ENCODE data around the gene KDR.

GRCh38 chr4:55103224-55103623, 22.2 kb downstream of the KDR start:
- TF ChIP-seq CTCF (IDR thresholded peaks at IDR 0.05) (no peak), EZH2 (IDR thresholded peaks at IDR 0.05; ENCODE audit: borderline replicate concordance, insufficient read depth, low read depth, low read length, poor library complexity, severe bottlenecking) (no peak)

Measured in B cell (primary cell).